PC-3 (cell line): ENCODE data around the gene RAB11FIP4. TPM values are rescaled to one million over a fixed set of nuclear protein-coding genes. Genes with fewer than 3 reads are reported as not detected.

ENCODE experiments used
- ATAC-seq: fragments of 200-7000 bp; cut with Tn5 transposase; 2 replicates; pipeline ENCODE4 v1.9.1; 2020; ENCODE audit warnings: mild to moderate bottlenecking, moderate library complexity
- BruUV-seq: library from RNA; stranded (reverse); fragments of 400-500 nt; replicated peaks from 2 replicates; lab custom pipeline; 2021; lab: Mats Ljungman, UMichigan
- CTCF ChIA-PET: fragments of 300-600 bp; sonication (Branson Sonifier 250); formaldehyde crosslinking; loops from one replicate; lab custom pipeline; 2022; ENCODE audit warnings: antibody characterized with exemption; lab: Charles Lee
- POLR2A ChIA-PET: fragments of 300-600 bp; sonication (Branson Sonifier 250); formaldehyde crosslinking; loops from one replicate; lab custom pipeline; 2022; ENCODE audit warnings: antibody characterized with exemption; ENCODE audit not compliant: unreplicated experiment; lab: Charles Lee
- DNase-seq: peaks from one replicate; pipeline ENCODE4 v3.0.0-alpha.2; 2015
- H2AFZ ChIP-seq: fragments of 300-600 bp; sonication (generic); 2 replicates; pipeline ENCODE4 v1.6.0; 2016; ENCODE audit warnings: antibody characterized with exemption, low read length
- H3F3A ChIP-seq: fragments of 300-600 bp; sonication (generic); one replicate; pipeline ENCODE4 v1.6.0; 2017; ENCODE audit warnings: antibody characterized with exemption, low read length, control low read depth, mild to moderate bottlenecking; ENCODE audit not compliant: unreplicated experiment
- H3K27ac ChIP-seq: fragments of 300-600 bp; sonication (generic); 2 replicates; pipeline ENCODE4 v1.5.1; 2016; ENCODE audit warnings: mild to moderate bottlenecking, low read length
- H3K27me3 ChIP-seq: fragments of 300-600 bp; sonication (generic); 2 replicates; pipeline ENCODE4 v1.6.1; 2016; ENCODE audit warnings: low read length, mixed read lengths
- H3K36me3 ChIP-seq: fragments of 300-600 bp; sonication (generic); 2 replicates; pipeline ENCODE4 v1.6.1; 2016; ENCODE audit warnings: low read depth, mixed run types, low read length, mixed read lengths
- H3K4me1 ChIP-seq: fragments of 300-600 bp; sonication (generic); 2 replicates; pipeline ENCODE4 v1.5.1; 2016; ENCODE audit warnings: low read length; ENCODE audit not compliant: insufficient read depth
- H3K4me2 ChIP-seq: fragments of 300-600 bp; sonication (generic); 2 replicates; pipeline ENCODE4 v1.6.0; 2016; ENCODE audit warnings: low read length
- H3K4me3 ChIP-seq: fragments of 300-600 bp; sonication (generic); 2 replicates; pipeline ENCODE4 v1.5.1; 2016; ENCODE audit warnings: mild to moderate bottlenecking, low read length, mixed read lengths
- H3K79me2 ChIP-seq: fragments of 300-600 bp; sonication (generic); 2 replicates; pipeline ENCODE4 v1.6.1; 2017; ENCODE audit warnings: low read length, mixed read lengths
- H3K9ac ChIP-seq: fragments of 300-600 bp; sonication (generic); 2 replicates; pipeline ENCODE4 v1.6.0; 2016; ENCODE audit warnings: mild to moderate bottlenecking, low read length
- H3K9me2 ChIP-seq: fragments of 300-600 bp; sonication (generic); replicated peaks from 2 replicates; pipeline ENCODE4 v1.6.1; 2016; ENCODE audit warnings: mixed run types, low read length, mixed read lengths
- H3K9me3 ChIP-seq: fragments of 300-600 bp; sonication (generic); 2 replicates; pipeline ENCODE4 v1.6.1; 2016; ENCODE audit warnings: low read length, mixed read lengths
- H4K20me1 ChIP-seq: fragments of 300-600 bp; sonication (generic); 2 replicates; pipeline ENCODE4 v1.6.1; 2016; ENCODE audit warnings: low read length, mixed read lengths
- CTCF ChIP-seq: fragments of 300-600 bp; sonication (generic); conservative IDR thresholded peaks from 2 replicates; pipeline ENCODE4 v1.5.1; 2017; ENCODE audit warnings: antibody characterized with exemption, low read depth, mild to moderate bottlenecking, low read length
- EZH2 ChIP-seq: fragments of 300-600 bp; sonication (generic); IDR thresholded peaks from one replicate; pipeline ENCODE4 v1.6.1; 2017; ENCODE audit warnings: antibody characterized with exemption, mild to moderate bottlenecking, low read length; ENCODE audit not compliant: unreplicated experiment
- EZH2phosphoT487 ChIP-seq: fragments of 300-600 bp; sonication (generic); IDR thresholded peaks from 2 replicates; pipeline ENCODE4 v1.6.1; 2018; ENCODE audit warnings: mild to moderate bottlenecking, antibody characterized with exemption, low read length, borderline replicate concordance
- intact Hi-C: fragments of 100-400 bp; cut with micrococcal nuclease; formaldehyde crosslinking; loops from 2 replicates; pipeline ENCODE4 v1.9.0; 2023
- total RNA-seq: library from RNA; depleted of rRNA; stranded (reverse); fragments of >200 nt; gene quantifications from 2 replicates; pipeline ENCODE4 v1.2.3, GENCODE V29; 2014

Gene RAB11FIP4
- total RNA-seq, 1 experiment from 2014 or later: 4.2 TPM

DNA sequence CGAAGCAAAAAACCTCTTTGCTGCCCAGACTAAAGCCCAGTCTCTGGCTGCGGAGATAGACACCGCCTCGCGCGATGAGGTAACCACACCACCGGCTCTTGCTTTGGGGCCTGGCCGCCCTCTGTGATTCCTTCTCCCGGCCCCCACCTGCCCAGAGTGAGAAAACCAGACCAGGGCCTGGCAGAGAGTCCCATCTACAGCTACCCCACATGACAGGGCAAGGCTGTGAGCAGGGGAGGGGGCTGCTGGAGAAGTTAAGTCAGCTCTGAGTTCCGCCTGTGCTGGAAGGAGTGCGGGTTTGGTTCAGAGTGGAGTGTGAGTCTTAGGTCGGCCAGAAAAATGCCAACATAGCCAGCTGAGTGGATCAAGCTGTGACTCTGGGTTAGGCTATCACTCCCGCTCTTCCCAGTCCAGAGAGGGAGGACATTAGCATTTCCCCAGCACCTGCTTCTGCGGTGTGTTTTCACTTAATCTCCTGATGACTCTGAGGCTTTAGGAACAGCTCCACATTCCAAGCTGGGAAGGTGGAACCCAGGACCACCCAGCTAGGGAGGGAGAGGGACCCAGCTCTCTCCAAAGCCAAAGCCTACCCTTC, 139.0 kb downstream of the RAB11FIP4 start:
- intact Hi-C loops: no loop called here
- H3F3A ChIP-seq: no peaks in the 10 kb centered on the region
- H3K79me2 ChIP-seq: no peaks in the 10 kb centered on the region
- H3K4me1 ChIP-seq: peaks cover 8% of the 10 kb centered on the region; the same call in 1 of the 2 replicates
- no TSS peak for BruUV-seq
- H3K4me3 ChIP-seq: no peak overlapping the region
- H2AFZ ChIP-seq: no peak overlapping the region
- ATAC-seq (no peak), DNase-seq (no peak)
- no peaks in the 10 kb centered on the region for H3K27me3 ChIP-seq
- H3K9me3 ChIP-seq: no peaks in the 10 kb centered on the region
- no peak for TF ChIP-seq EZH2
- no peak for TF ChIP-seq CTCF
- no peak for TF ChIP-seq EZH2phosphoT487
- H3K9ac ChIP-seq: no peak overlapping the region
- H3K36me3 ChIP-seq: no peaks in the 10 kb centered on the region
- H3K27ac ChIP-seq: no peak overlapping the region
- H3K9me2 ChIP-seq: no peaks in the 10 kb centered on the region
- no peak overlapping the region for H3K4me2 ChIP-seq
- CTCF ChIA-PET: no interaction called here
- POLR2A ChIA-PET: no interaction called here
- no peaks in the 10 kb centered on the region for H4K20me1 ChIP-seq

GRCh38 chr17:31531336-31531980, 140.0 kb downstream of the RAB11FIP4 start:
- H3K9me2 ChIP-seq: no peaks in the 10 kb centered on the region
- ATAC-seq: no peak
- BruUV-seq: no TSS peak
- POLR2A ChIA-PET: interaction anchor here (0.7 kb wide), 1 partner anchor 110 kb away, joined by 3 read pairs; no protein-coding TSS in a partner anchor
- no peaks in the 10 kb centered on the region for H4K20me1 ChIP-seq
- no peaks in the 10 kb centered on the region for H3K36me3 ChIP-seq
- H3K4me3 ChIP-seq: no peak overlapping the region
- intact Hi-C loops: no loop called here
- H3K27ac ChIP-seq: no peak overlapping the region
- H3K79me2 ChIP-seq: no peaks in the 10 kb centered on the region
- no peak overlapping the region for H2AFZ ChIP-seq
- H3K9ac ChIP-seq: no peak overlapping the region
- H3F3A ChIP-seq: no peaks in the 10 kb centered on the region
- H3K9me3 ChIP-seq: no peaks in the 10 kb centered on the region
- TF ChIP-seq EZH2 (no peak), EZH2phosphoT487 (no peak), CTCF (no peak)
- CTCF ChIA-PET: no interaction called here
- H3K4me2 ChIP-seq: no peak overlapping the region
- no peak for DNase-seq
- peaks cover 8% of the 10 kb centered on the region; the same call in 1 of the 2 replicates for H3K4me1 ChIP-seq
- H3K27me3 ChIP-seq: no peaks in the 10 kb centered on the region

GRCh38 chr17:31532081-31532480, 140.6 kb downstream of the RAB11FIP4 start:
- Histone ChIP-seq H3K27ac (no peak overlapping the region), H3K79me2 (no peaks in the 10 kb centered on the region), H3K9me3 (no peaks in the 10 kb centered on the region), H3K4me1 (peaks cover 8% of the 10 kb centered on the region; the same call in 1 of the 2 replicates), H3K36me3 (no peaks in the 10 kb centered on the region), H3K4me3 (no peak overlapping the region), H3K27me3 (no peaks in the 10 kb centered on the region), H2AFZ (no peak overlapping the region), H3K4me2 (no peak overlapping the region), H4K20me1 (no peaks in the 10 kb centered on the region), H3K9me2 (no peaks in the 10 kb centered on the region), H3K9ac (no peak overlapping the region), H3F3A (no peaks in the 10 kb centered on the region)
- ChIA-PET POLR2A (interaction anchor here (0.7 kb wide), 1 partner anchor 111 kb away, joined by 3 read pairs; no protein-coding TSS in a partner anchor), CTCF (no interaction called here)
- DNase-seq: no peak
- no peak for ATAC-seq
- no TSS peak for BruUV-seq
- intact Hi-C loops: no loop called here
- no peak for TF ChIP-seq CTCF
- no peak for TF ChIP-seq EZH2phosphoT487
- TF ChIP-seq EZH2: no peak
